GM06990 (cell line): Measurements from ENCODE around the gene MSANTD1.

ENCODE experiments used
- DNase-seq: peaks from one replicate; pipeline ENCODE4 v3.0.0-alpha.2; 2011; ENCODE audit not compliant: insufficient read length; ENCODE audit errors: extremely low read depth
- H3K27me3 ChIP-seq: replicated peaks from 2 replicates; pipeline ENCODE4 v1.6.0; 2011; ENCODE audit warnings: low read length; ENCODE audit not compliant: control insufficient read depth, insufficient read depth
- H3K36me3 ChIP-seq: 2 replicates; pipeline ENCODE4 v1.5.1; 2011; ENCODE audit warnings: low read length; ENCODE audit not compliant: control insufficient read depth, insufficient read depth
- H3K4me3 ChIP-seq: replicated peaks from 2 replicates; pipeline ENCODE4 v1.5.1; 2011; ENCODE audit warnings: low read depth, mild to moderate bottlenecking, control low read depth, low read length
- CTCF ChIP-seq: IDR thresholded peaks from 2 replicates; pipeline ENCODE4 v1.5.1; 2011; ENCODE audit warnings: low read length, control low read depth, mild to moderate bottlenecking, inconsistent platforms; ENCODE audit not compliant: insufficient read depth, poor library complexity, severe bottlenecking

Gene MSANTD1

GRCh38 chr4:3238721-3239120 is 10.2 kb upstream of the MSANTD1 start:
- H3K27me3 ChIP-seq: no peaks in the 10 kb centered on the region
- no peak overlapping the region for H3K4me3 ChIP-seq
- no peak for TF ChIP-seq CTCF
- H3K36me3 ChIP-seq: peaks cover 59% of the 10 kb centered on the region
- DNase-seq: no peak

DNA sequence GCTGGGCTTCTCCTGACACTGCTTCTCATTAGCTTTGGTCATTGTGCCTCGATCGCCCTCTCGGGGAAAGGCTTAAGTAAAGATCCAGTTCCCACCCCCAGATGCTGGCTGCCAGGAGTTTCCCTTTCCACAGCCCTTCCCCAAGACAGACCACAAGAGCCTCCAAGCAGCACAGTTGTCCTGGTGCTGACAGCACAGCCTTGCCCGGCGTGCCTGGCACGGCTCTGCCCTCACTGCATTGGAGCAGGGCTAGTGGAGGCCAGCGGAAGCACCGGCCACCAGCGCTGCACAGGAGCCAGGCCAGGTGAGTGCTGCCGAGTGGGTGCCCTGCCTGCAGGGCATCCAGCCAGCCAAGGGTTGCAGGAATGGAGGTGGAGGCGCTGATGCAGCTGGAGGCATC is 9.7 kb upstream of the MSANTD1 start:
- Histone ChIP-seq H3K36me3 (peaks cover 55% of the 10 kb centered on the region), H3K4me3 (no peak overlapping the region), H3K27me3 (no peaks in the 10 kb centered on the region)
- DNase-seq: no peak
- TF ChIP-seq CTCF: no peak

DNA sequence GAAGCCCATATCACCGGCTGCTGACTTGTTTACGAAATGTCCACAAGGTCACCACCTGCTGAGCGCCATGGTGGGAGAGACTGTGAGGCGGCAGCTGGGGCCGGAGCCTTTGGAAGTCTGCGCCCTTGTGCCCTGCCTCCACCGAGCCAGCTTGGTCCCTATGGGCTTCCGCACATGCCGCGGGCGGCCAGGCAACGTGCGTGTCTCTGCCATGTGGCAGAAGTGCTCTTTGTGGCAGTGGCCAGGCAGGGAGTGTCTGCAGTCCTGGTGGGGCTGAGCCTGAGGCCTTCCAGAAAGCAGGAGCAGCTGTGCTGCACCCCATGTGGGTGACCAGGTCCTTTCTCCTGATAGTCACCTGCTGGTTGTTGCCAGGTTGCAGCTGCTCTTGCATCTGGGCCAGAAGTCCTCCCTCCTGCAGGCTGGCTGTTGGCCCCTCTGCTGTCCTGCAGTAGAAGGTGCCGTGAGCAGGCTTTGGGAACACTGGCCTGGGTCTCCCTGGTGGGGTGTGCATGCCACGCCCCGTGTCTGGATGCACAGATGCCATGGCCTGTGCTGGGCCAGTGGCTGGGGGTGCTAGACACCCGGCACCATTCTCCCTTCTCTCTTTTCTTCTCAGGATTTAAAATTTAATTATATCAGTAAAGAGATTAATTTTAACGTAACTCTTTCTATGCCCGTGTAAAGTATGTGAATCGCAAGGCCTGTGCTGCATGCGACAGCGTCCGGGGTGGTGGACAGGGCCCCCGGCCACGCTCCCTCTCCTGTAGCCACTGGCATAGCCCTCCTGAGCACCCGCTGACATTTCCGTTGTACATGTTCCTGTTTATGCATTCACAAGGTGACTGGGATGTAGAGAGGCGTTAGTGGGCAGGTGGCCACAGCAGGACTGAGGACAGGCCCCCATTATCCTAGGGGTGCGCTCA is 8.7 kb upstream of the MSANTD1 start:
- Histone ChIP-seq H3K27me3 (no peaks in the 10 kb centered on the region), H3K36me3 (peaks cover 46% of the 10 kb centered on the region), H3K4me3 (no peak overlapping the region)
- TF ChIP-seq CTCF: no peak
- no peak for DNase-seq

- DNase-seq: no peak
- Histone ChIP-seq H3K36me3 (peaks cover 38% of the 10 kb centered on the region), H3K4me3 (no peak overlapping the region), H3K27me3 (no peaks in the 10 kb centered on the region)
- TF ChIP-seq CTCF: no peak
These were observed 7.9 kb upstream of the MSANTD1 start for GRCh38 chr4:3240936-3241522.

GRCh38 chr4:3241898-3242524 is 6.9 kb upstream of the MSANTD1 start:
- Histone ChIP-seq H3K36me3 (peaks cover 30% of the 10 kb centered on the region), H3K4me3 (no peak overlapping the region), H3K27me3 (no peaks in the 10 kb centered on the region)
- no peak for TF ChIP-seq CTCF
- no peak for DNase-seq
